CD14-positive monocyte (primary cell): Measurements from ENCODE around the gene UPK3BL1. TPM values are rescaled to one million over a fixed set of nuclear protein-coding genes. Genes with fewer than 3 reads are reported as not detected.
"Not testable (repeated sequence)": the region's sequence is repeated elsewhere in the genome, so short reads cannot be mapped to it uniquely, and the experiment has no call there.

Experiments
- DNase-seq, 3 donors: peaks; one replicate each; pipeline ENCODE4 v3.0.0-alpha.2; 2011 to 2022
- H2AFZ ChIP-seq: 2 replicates; pipeline ENCODE4 v1.6.0; 2012; ENCODE audit warnings: mild to moderate bottlenecking, low read depth, low read length, inconsistent platforms; ENCODE audit not compliant: insufficient read depth, poor library complexity, severe bottlenecking
- H3K27ac ChIP-seq, 2 donors: 1 replicate in 1 of 2; 2 replicates in 1 of 2; pipeline ENCODE4 v1.5.1; 2012 to 2013; ENCODE audit warnings: low read length in 2 of 2, control low read depth in 1 of 2, inconsistent platforms in 1 of 2, low read depth in 1 of 2, mild to moderate bottlenecking in 1 of 2
- H3K27me3 ChIP-seq, 2 donors: one replicate each; pipeline versions ENCODE4 v1.6.0 to v1.6.1; 2011 to 2013; ENCODE audit warnings: low read length in 2 of 2; ENCODE audit not compliant: control insufficient read depth in 2 of 2, insufficient read depth in 2 of 2
- H3K36me3 ChIP-seq, 2 donors: replicated peaks in 1 of 2; 1 replicate in 1 of 2; 2 replicates in 1 of 2; pipeline versions ENCODE4 v1.5.1 to v1.6.1; 2012 to 2013; ENCODE audit warnings: low read length in 2 of 2, control low read depth in 1 of 2, inconsistent platforms in 1 of 2, mild to moderate bottlenecking in 1 of 2; ENCODE audit not compliant: insufficient read depth in 2 of 2, control insufficient read depth in 1 of 2
- H3K4me1 ChIP-seq, 2 donors: 1 replicate in 1 of 2; 2 replicates in 1 of 2; pipeline versions ENCODE4 v1.5.1 to v1.6.1; 2012 to 2013; ENCODE audit warnings: low read length in 2 of 2, control low read depth in 1 of 2, inconsistent platforms in 1 of 2, mild to moderate bottlenecking in 1 of 2, moderate library complexity in 1 of 2; ENCODE audit not compliant: insufficient read depth in 2 of 2, control insufficient read depth in 1 of 2
- H3K4me2 ChIP-seq: replicated peaks from 2 replicates; pipeline ENCODE3; 2012; ENCODE audit warnings: low read length, moderate library complexity, mild to moderate bottlenecking; ENCODE audit not compliant: poor library complexity, severe bottlenecking; ENCODE audit errors: extremely low read depth
- H3K4me3 ChIP-seq, 3 experiments: fragments of 200-600 bp in 1 of 3; sonication (generic) in 1 of 3; replicated peaks in 1 of 3; 1 replicate in 2 of 3; 2 replicates in 1 of 3; pipeline ENCODE4 v1.5.1; 2011 to 2013; ENCODE audit warnings: low read length in 3 of 3, mild to moderate bottlenecking in 3 of 3, control low read depth in 2 of 3, low read depth in 2 of 3, inconsistent platforms in 1 of 3, moderate library complexity in 1 of 3
- H3K79me2 ChIP-seq: 2 replicates; pipeline ENCODE4 v1.6.0; 2012; ENCODE audit warnings: mild to moderate bottlenecking, control low read depth, inconsistent platforms, low read length, moderate library complexity; ENCODE audit not compliant: insufficient read depth
- H3K9ac ChIP-seq: 2 replicates; pipeline ENCODE4 v1.6.0; 2017; ENCODE audit warnings: low read length, mild to moderate bottlenecking; ENCODE audit not compliant: insufficient read depth, poor library complexity, severe bottlenecking
- H3K9me3 ChIP-seq, 2 donors: replicated peaks in 1 of 2; 1 replicate in 1 of 2; 2 replicates in 1 of 2; pipeline versions ENCODE4 v1.5.1 to v1.6.1; 2012 to 2013; ENCODE audit warnings: low read length in 2 of 2, control low read depth in 1 of 2; ENCODE audit not compliant: control insufficient read depth in 1 of 2, insufficient read depth in 1 of 2
- H4K20me1 ChIP-seq: 2 replicates; pipeline ENCODE4 v1.6.0; 2012; ENCODE audit warnings: mild to moderate bottlenecking, low read length, control low read depth, moderate library complexity; ENCODE audit not compliant: insufficient read depth
- H3K27ac Mint-ChIP-seq, 7 donors: one replicate each; pipeline ENCODE4 v1.8.0; 2020; ENCODE audit warnings: mild to moderate bottlenecking in 7 of 7, mixed read lengths in 7 of 7, moderate library complexity in 6 of 7, inconsistent platforms in 2 of 7
- H3K27me3 Mint-ChIP-seq, 3 donors: one replicate each; pipeline ENCODE4 v1.8.0; 2021 to 2022; ENCODE audit warnings: low read depth in 3 of 3, mild to moderate bottlenecking in 3 of 3, mixed read lengths in 3 of 3, moderate library complexity in 3 of 3, inconsistent platforms in 1 of 3
- H3K36me3 Mint-ChIP-seq, 2 donors: one replicate each; pipeline ENCODE4 v1.8.0; 2020; ENCODE audit warnings: mixed read lengths in 2 of 2, inconsistent platforms in 1 of 2, mild to moderate bottlenecking in 1 of 2
- H3K4me1 Mint-ChIP-seq: one replicate; pipeline ENCODE4 v1.8.0; 2020; ENCODE audit warnings: mild to moderate bottlenecking, mixed read lengths
- H3K4me3 Mint-ChIP-seq, 2 donors: one replicate each; pipeline ENCODE4 v1.8.0; 2020; ENCODE audit warnings: mild to moderate bottlenecking in 2 of 2, mixed read lengths in 2 of 2, moderate library complexity in 1 of 2
- H3K9me3 Mint-ChIP-seq, 7 donors: one replicate each; pipeline ENCODE4 v1.8.0; 2020 to 2022; ENCODE audit warnings: mixed read lengths in 7 of 7, mild to moderate bottlenecking in 6 of 7, moderate library complexity in 6 of 7, inconsistent platforms in 2 of 7
- WGBS: methylation state at CpG from one replicate; pipeline ENCODE4 v1.1.5; 2013; ENCODE audit warnings: missing lambda C conversion rate; ENCODE audit not compliant: insufficient coverage; 5-methylcytosine and 5-hydroxymethylcytosine counted together
- intact Hi-C, 2 donors: fragments of 100-400 bp; cut with micrococcal nuclease; formaldehyde crosslinking; loops; one replicate each; pipeline versions ENCODE4 v1.15.0 to v1.15.1; 2023
- polyA plus RNA-seq, 3 donors: library from polyadenylated mRNA; depleted of rRNA in 1 of 3; unstranded in 2 of 3; stranded (reverse) in 1 of 3; fragments of 300-500 nt in 2 of 3; fragments of >200 nt in 1 of 3; fragmentation: Illumina TruSeq in 2 of 3; gene quantifications; 1 replicate in 2 of 3; 2 replicates in 1 of 3; pipeline ENCODE4 v1.2.3, GENCODE V29; 2012 to 2021

The UPK3BL1 gene
- polyA plus RNA-seq, 3 donors, result 19.6 to 101 (median 21.6) TPM

- H3K27me3 Mint-ChIP-seq, H4K20me1 ChIP-seq, H3K9me3 ChIP-seq, H3K4me2 ChIP-seq, H3K27ac Mint-ChIP-seq, H3K4me1 ChIP-seq, H3K9me3 Mint-ChIP-seq, H3K4me3 ChIP-seq, DNase-seq, H3K79me2 ChIP-seq, H2AFZ ChIP-seq, H3K4me3 Mint-ChIP-seq, H3K27me3 ChIP-seq, H3K9ac ChIP-seq, H3K4me1 Mint-ChIP-seq, H3K36me3 Mint-ChIP-seq, H3K27ac ChIP-seq, intact Hi-C loops, H3K36me3 ChIP-seq: not testable (repeated sequence)
- no CpG with 5 or more reads among the region's 9 CpGs for WGBS
These were observed 29.3 kb upstream of the UPK3BL1 start for GRCh38 chr7:102671956-102672307.

GRCh38 chr7:102671166-102671955, 28.8 kb upstream of the UPK3BL1 start, which contains the start of gene POLR2J2:
TSS of gene POLR2J2 (minus strand) at chr7:102671663. CDS start at chr7:102671601, 62 bp downstream.
- H2AFZ ChIP-seq, H3K27me3 ChIP-seq, H3K27me3 Mint-ChIP-seq, intact Hi-C loops, H3K9ac ChIP-seq, H3K4me1 Mint-ChIP-seq, H3K4me1 ChIP-seq, H3K9me3 Mint-ChIP-seq, H3K27ac ChIP-seq, H3K79me2 ChIP-seq, H3K36me3 ChIP-seq, H3K9me3 ChIP-seq, H3K4me2 ChIP-seq, H3K36me3 Mint-ChIP-seq, H4K20me1 ChIP-seq: not testable (repeated sequence)
- Mint-ChIP-seq H3K27ac (peak within 1 kb of the TSS in 3 of 7 donors; percentile 40 to 92 (median 78)), H3K4me3 (peak within 1 kb of the TSS; percentile 63 to 77)
- 0% methylated on average over 3 of the region's 63 CpGs for WGBS
- DNase-seq, result peak in 1 of 3 donors; percentile 63
- H3K4me3 ChIP-seq, result peak within 1 kb of the TSS in 1 of 3 experiments; percentile 53

GRCh38 chr7:102667523-102667922, 24.9 kb upstream of the UPK3BL1 start:
- not testable (repeated sequence) for H3K27me3 ChIP-seq, DNase-seq

GRCh38 chr7:102666850-102667249, 24.3 kb upstream of the UPK3BL1 start:
- H3K4me1 Mint-ChIP-seq, H3K4me3 Mint-ChIP-seq, intact Hi-C loops, H3K36me3 ChIP-seq, DNase-seq, H3K79me2 ChIP-seq, H3K9me3 ChIP-seq, H2AFZ ChIP-seq, H3K9ac ChIP-seq, H4K20me1 ChIP-seq, H3K27ac Mint-ChIP-seq, H3K36me3 Mint-ChIP-seq, H3K27me3 ChIP-seq, H3K4me1 ChIP-seq, H3K27ac ChIP-seq, H3K4me2 ChIP-seq, H3K9me3 Mint-ChIP-seq, H3K4me3 ChIP-seq, H3K27me3 Mint-ChIP-seq: not testable (repeated sequence)
- WGBS, result no CpG with 5 or more reads among the region's 16 CpGs

More at GRCh38 chr7:102667523-102667922, 24.9 kb upstream of the UPK3BL1 start:
- H3K9me3 Mint-ChIP-seq, H2AFZ ChIP-seq, H4K20me1 ChIP-seq, H3K79me2 ChIP-seq, H3K9ac ChIP-seq, H3K36me3 ChIP-seq, H3K27me3 Mint-ChIP-seq, H3K27ac Mint-ChIP-seq, H3K4me1 Mint-ChIP-seq, H3K9me3 ChIP-seq, H3K4me2 ChIP-seq, H3K36me3 Mint-ChIP-seq, H3K4me1 ChIP-seq, H3K4me3 ChIP-seq, H3K4me3 Mint-ChIP-seq, H3K27ac ChIP-seq, intact Hi-C loops: not testable (repeated sequence)
- WGBS, result no CpG with 5 or more reads among the region's 14 CpGs
